H1 (cell line): ENCODE results near the gene OR2T11. TPM values are rescaled to one million over a fixed set of nuclear protein-coding genes. Genes with fewer than 3 reads are reported as not detected.

ENCODE experiments used
- CTCF ChIA-PET: fragments of 300-600 bp; sonication (Branson Sonifier 250); formaldehyde crosslinking; loops from one replicate; lab custom pipeline; 2021; ENCODE audit not compliant: partially characterized antibody; lab: Charles Lee
- POLR2A ChIA-PET: fragments of 300-600 bp; sonication (Branson Sonifier 250); formaldehyde crosslinking; loops from one replicate; lab custom pipeline; 2021; ENCODE audit warnings: inconsistent platforms; ENCODE audit not compliant: partially characterized antibody; lab: Charles Lee
- DNase-seq, 2 experiments: peaks; one replicate each; pipeline versions ENCODE4 v3.0.0 to v3.0.0-alpha.2; 2010 to 2022; ENCODE audit warnings: low spot score in 2 of 2, low read depth in 1 of 2, mixed read lengths in 1 of 2
- FAIRE-seq: peaks from 2 replicates; lab custom pipeline; 2011; peaks lifted over from hg19 to GRCh38; lab: Jason Lieb, UNC
- H2AFZ ChIP-seq: 2 replicates; pipeline ENCODE4 v1.8.1; 2012; ENCODE audit warnings: low read length, inconsistent platforms
- H2AK5ac ChIP-seq: 2 replicates; pipeline ENCODE4 v1.6.1; 2013; ENCODE audit warnings: low read depth, low read length
- H2BK120ac ChIP-seq: replicated peaks from 2 replicates; pipeline ENCODE3; 2013; ENCODE audit warnings: low read depth, low read length, inconsistent platforms
- H2BK12ac ChIP-seq: 2 replicates; pipeline ENCODE4 v1.6.1; 2013; ENCODE audit warnings: low read depth, low read length
- H2BK15ac ChIP-seq: 2 replicates; pipeline ENCODE4 v1.6.1; 2013; ENCODE audit warnings: low read length
- H2BK20ac ChIP-seq: 2 replicates; pipeline ENCODE4 v1.6.1; 2013; ENCODE audit warnings: low read length
- H2BK5ac ChIP-seq: 2 replicates; pipeline ENCODE4 v1.6.1; 2013; ENCODE audit warnings: low read depth, low read length
- H3K14ac ChIP-seq: 2 replicates; pipeline ENCODE4 v1.6.1; 2013; ENCODE audit warnings: inconsistent platforms; ENCODE audit not compliant: insufficient read length
- H3K18ac ChIP-seq: 2 replicates; pipeline ENCODE4 v1.6.1; 2013; ENCODE audit warnings: low read length; ENCODE audit errors: extremely low read depth
- H3K23ac ChIP-seq: 2 replicates; pipeline ENCODE4 v1.6.1; 2013; ENCODE audit warnings: inconsistent platforms; ENCODE audit not compliant: insufficient read length
- H3K23me2 ChIP-seq: 2 replicates; pipeline ENCODE4 v1.6.1; 2013; ENCODE audit warnings: low read depth, low read length
- H3K27ac ChIP-seq: 2 replicates; pipeline ENCODE4 v1.6.1; 2011; ENCODE audit warnings: low read depth, low read length, inconsistent platforms
- H3K27me3 ChIP-seq, 4 experiments: replicated peaks in 1 of 4; 1 replicate in 1 of 4; 2 replicates in 3 of 4; pipeline versions ENCODE4 v1.6.1 to v1.8.1; 2011 to 2013; ENCODE audit warnings: low read length in 3 of 4, mild to moderate bottlenecking in 3 of 4, inconsistent platforms in 2 of 4, mixed read lengths in 2 of 4, moderate library complexity in 1 of 4; ENCODE audit not compliant: control insufficient read depth in 3 of 4, insufficient read depth in 3 of 4; ENCODE audit errors: extremely low read depth in 1 of 4
- H3K36me3 ChIP-seq, 4 experiments: 2 replicates each; pipeline versions ENCODE4 v1.6.1 to v1.8.1; 2011 to 2013; ENCODE audit warnings: mild to moderate bottlenecking in 4 of 4, low read length in 3 of 4, moderate library complexity in 2 of 4, control low read depth in 1 of 4, inconsistent platforms in 1 of 4; ENCODE audit not compliant: insufficient read depth in 4 of 4, control insufficient read depth in 2 of 4
- H3K4ac ChIP-seq: replicated peaks from 2 replicates; pipeline ENCODE3; 2013; ENCODE audit warnings: low read length, low read depth, mixed read lengths, inconsistent platforms; ENCODE audit not compliant: insufficient read length
- H3K4me1 ChIP-seq, 4 experiments: replicated peaks in 1 of 4; 1 replicate in 1 of 4; 2 replicates in 3 of 4; pipeline versions ENCODE4 v1.6.1 to v1.8.1; 2011 to 2013; ENCODE audit warnings: low read length in 3 of 4, inconsistent platforms in 2 of 4, mixed read lengths in 1 of 4; ENCODE audit not compliant: insufficient read depth in 4 of 4, control insufficient read depth in 3 of 4
- H3K4me2 ChIP-seq, 2 experiments: 2 replicates each; pipeline versions ENCODE4 v1.6.1 to v1.8.1; 2011 to 2013; ENCODE audit warnings: low read depth in 2 of 2, low read length in 2 of 2, control low read depth in 1 of 2, inconsistent platforms in 1 of 2, mild to moderate bottlenecking in 1 of 2; ENCODE audit not compliant: insufficient read depth in 1 of 2
- H3K4me3 ChIP-seq, 4 experiments: fragments of 200-600, 300-600 bp in 1 of 4; sonication (generic), shearing (Covaris generic), sonication (Bioruptor Twin) in 1 of 4; 2 replicates each; pipeline versions ENCODE4 v1.5.1 to v1.8.1; 2011 to 2016; ENCODE audit warnings: low read length in 4 of 4, low read depth in 3 of 4, control low read depth in 2 of 4, inconsistent platforms in 2 of 4, mild to moderate bottlenecking in 2 of 4, mixed read lengths in 1 of 4, moderate library complexity in 1 of 4; ENCODE audit not compliant: insufficient read depth in 2 of 4; ENCODE audit errors: extremely low read depth in 1 of 4
- H3K56ac ChIP-seq: replicated peaks from 2 replicates; pipeline ENCODE3; 2013; ENCODE audit warnings: low read depth, mild to moderate bottlenecking, mixed read lengths, low read length, inconsistent platforms; ENCODE audit not compliant: insufficient read length
- H3K79me1 ChIP-seq: 2 replicates; pipeline ENCODE4 v1.6.1; 2013; ENCODE audit warnings: low read depth, low read length, control low read depth
- H3K79me2 ChIP-seq, 2 experiments: 2 replicates each; pipeline versions ENCODE4 v1.6.1 to v1.8.1; 2012 to 2013; ENCODE audit warnings: low read length in 2 of 2, mild to moderate bottlenecking in 2 of 2, inconsistent platforms in 1 of 2; ENCODE audit not compliant: insufficient read depth in 2 of 2, control insufficient read depth in 1 of 2
- H3K9ac ChIP-seq, 4 experiments: replicated peaks in 1 of 4; 1 replicate in 1 of 4; 2 replicates in 3 of 4; pipeline versions ENCODE4 v1.6.1 to v1.8.1; 2011 to 2013; ENCODE audit warnings: low read depth in 3 of 4, low read length in 3 of 4, control low read depth in 2 of 4, mild to moderate bottlenecking in 2 of 4, moderate library complexity in 2 of 4, inconsistent platforms in 1 of 4; ENCODE audit errors: extremely low read depth in 1 of 4
- H3K9me3 ChIP-seq, 2 experiments: 2 replicates each; pipeline versions ENCODE4 v1.6.1 to v1.8.1; 2012 to 2013; ENCODE audit warnings: mild to moderate bottlenecking in 2 of 2, moderate library complexity in 2 of 2, control low read depth in 1 of 2, inconsistent platforms in 1 of 2, low read depth in 1 of 2, low read length in 1 of 2, mixed read lengths in 1 of 2; ENCODE audit not compliant: insufficient read depth in 2 of 2
- H4K20me1 ChIP-seq, 2 experiments: replicated peaks in 1 of 2; 2 replicates each; pipeline versions ENCODE3 to v1.8.1; 2011 to 2013; ENCODE audit warnings: inconsistent platforms in 2 of 2, low read length in 2 of 2, mild to moderate bottlenecking in 1 of 2; ENCODE audit not compliant: insufficient read depth in 2 of 2, control insufficient read depth in 1 of 2
- H4K5ac ChIP-seq: 2 replicates; pipeline ENCODE4 v1.6.1; 2013; ENCODE audit warnings: low read length, low read depth, mixed read lengths, inconsistent platforms; ENCODE audit not compliant: insufficient read length
- H4K8ac ChIP-seq: 2 replicates; pipeline ENCODE4 v1.8.0; 2013; ENCODE audit warnings: mild to moderate bottlenecking, moderate library complexity, low read length, inconsistent platforms; ENCODE audit not compliant: insufficient read depth; ENCODE audit errors: extremely low read depth
- H4K91ac ChIP-seq: replicated peaks from 2 replicates; pipeline ENCODE3; 2013; ENCODE audit warnings: low read length, mixed read lengths, inconsistent platforms; ENCODE audit not compliant: insufficient read length
- CREB1 ChIP-seq: IDR thresholded peaks from 2 replicates; pipeline ENCODE4 v1.6.1; 2012; ENCODE audit warnings: inconsistent platforms
- CTBP2 ChIP-seq: IDR thresholded peaks from 2 replicates; pipeline ENCODE4 v1.7.0; 2011; ENCODE audit warnings: borderline replicate concordance, mild to moderate bottlenecking, moderate library complexity, mixed read lengths, low read length; ENCODE audit not compliant: insufficient read depth, insufficient read length
- HDAC2 ChIP-seq, 2 experiments: fragments of 300-600 bp in 1 of 2; sonication (generic) in 1 of 2; IDR thresholded peaks; 2 replicates each; pipeline ENCODE4 v1.6.1; 2011 to 2012; ENCODE audit warnings: low read depth in 2 of 2, low read length in 2 of 2, mild to moderate bottlenecking in 2 of 2, moderate library complexity in 2 of 2, borderline replicate concordance in 1 of 2, inconsistent platforms in 1 of 2
- RAD21 ChIP-seq, 2 experiments: IDR thresholded peaks in 1 of 2; conservative IDR thresholded peaks in 1 of 2; 2 replicates each; pipeline ENCODE4 v1.6.1; 2011; ENCODE audit warnings: low read depth in 2 of 2, low read length in 2 of 2, improper control_type of control experiment in 1 of 2, inconsistent platforms in 1 of 2, mild to moderate bottlenecking in 1 of 2, moderate library complexity in 1 of 2
- WGBS, 2 experiments: shearing (Covaris generic) in 1 of 2; methylation state at CpG; one replicate each; pipeline versions ENCODE4 v1.1.6 to v1.1.7; 2013 to 2015; ENCODE audit warnings: low lambda C conversion rate in 2 of 2, mixed read lengths in 2 of 2, inconsistent platforms in 1 of 2, low coverage in 1 of 2, missing lambda C conversion rate in 1 of 2; ENCODE audit not compliant: insufficient replicate concordance in 2 of 2, insufficient coverage in 1 of 2, insufficient read length in 1 of 2; ENCODE audit errors: extremely low coverage in 1 of 2, missing lambda C conversion rate in 1 of 2; 5-methylcytosine and 5-hydroxymethylcytosine counted together
- polyA plus RNA-seq, 7 experiments: library from polyadenylated mRNA; depleted of rRNA in 3 of 7; stranded (reverse) in 5 of 7; unstranded in 2 of 7; fragments of >200 nt in 5 of 7; fragments of 200-250 nt in 2 of 7; gene quantifications; 1 replicate in 5 of 7; 2 replicates in 1 of 7; 4 replicates in 1 of 7; pipeline versions ENCODE4 v1.2.1 to v1.2.3, GENCODE V29; 2011 to 2013; ENCODE audit warnings: missing spikeins in 2 of 7, mixed read lengths in 2 of 7
- total RNA-seq: library from RNA; stranded (reverse); fragmentation: NEBNext Ultra II Directional; extraction: Animal tissue kit (Norgen Biotek cat#: 25700); gene quantifications from 2 replicates; pipeline ENCODE4 v1.2.1, GENCODE V29; 2021

The OR2T11 gene
- total and polyA plus RNA-seq, 2 of the 8 experiments (the other 6 are each of a cell fraction or from before 2014, with no cell fraction given) = not detected

- no peak overlapping the region for H2BK15ac ChIP-seq
- POLR2A ChIA-PET = no interaction called here
- no peaks in the 10 kb centered on the region for H3K36me3 ChIP-seq
- H2BK120ac ChIP-seq = no peak overlapping the region
- no peak overlapping the region for H2BK12ac ChIP-seq
- no peaks in the 10 kb centered on the region for H4K20me1 ChIP-seq
- H3K14ac ChIP-seq = no peak overlapping the region
- H3K56ac ChIP-seq = no peak overlapping the region
- no peak overlapping the region for H4K91ac ChIP-seq
- no peak overlapping the region for H3K4me3 ChIP-seq
- H3K79me1 ChIP-seq = no peaks in the 10 kb centered on the region
- no peak for DNase-seq
- no peaks in the 10 kb centered on the region for H3K23me2 ChIP-seq
- H2BK20ac ChIP-seq = no peak overlapping the region
- no peak overlapping the region for H3K18ac ChIP-seq
- FAIRE-seq = no peak
- H3K4ac ChIP-seq = no peak overlapping the region
- peaks cover 61 to 87% of the 10 kb centered on the region in 2 experiments for H3K9me3 ChIP-seq
- H3K9ac ChIP-seq = no peak overlapping the region
- H2BK5ac ChIP-seq = no peak overlapping the region
- H3K27ac ChIP-seq = no peak overlapping the region
- no peak overlapping the region for H4K5ac ChIP-seq
- no peak overlapping the region for H3K23ac ChIP-seq
- no peak overlapping the region for H2AK5ac ChIP-seq
- 84% methylated on average over 4 of the region's 4 CpGs; no CpG with 5 or more reads in 1 of the 2 experiments for WGBS, 2 experiments
- TF ChIP-seq RAD21 (IDR thresholded peaks at IDR 0.05 in 1 of 2, conservative IDR thresholded peaks at IDR 0.05 in 1 of 2; ENCODE audit: low read depth in 2 of 2, low read length in 2 of 2) (peak; percentile 23 to 28), CREB1 (no peak), CTBP2 (no peak), HDAC2 (IDR thresholded peaks at IDR 0.05; ENCODE audit: borderline replicate concordance in 1 of 2, low read depth in 2 of 2, low read length in 2 of 2) (no peak)
- no peaks in the 10 kb centered on the region for H3K79me2 ChIP-seq
- H2AFZ ChIP-seq = no peak overlapping the region
- H4K8ac ChIP-seq = no peak overlapping the region
- no peaks in the 10 kb centered on the region for H3K4me1 ChIP-seq
- H3K4me2 ChIP-seq = no peak overlapping the region
- H3K27me3 ChIP-seq = no peaks in the 10 kb centered on the region
- CTCF ChIA-PET = interaction anchor here (0.8 to 1.7 kb wide), 3 partner anchors 9 to 182 kb away, joined by 4 to 5 read pairs (median 4); no protein-coding TSS in a partner anchor
These were observed 12.3 kb downstream of the OR2T11 start for GRCh38 chr1:248622570-248623001.
